Left lung (tissue), 10 donors: ENCODE results near the gene CST1. TPM values are rescaled to one million over a fixed set of nuclear protein-coding genes. Genes with fewer than 3 reads are reported as not detected.
"Not testable (repeated sequence)": the region's sequence is repeated elsewhere in the genome, so short reads cannot be mapped to it uniquely, and the experiment has no call there.

Source experiments
- ATAC-seq: fragments of 200-7000 bp; cut with Tn5 transposase; one replicate; pipeline ENCODE4 v1.9.1; 2020; ENCODE audit warnings: moderate library complexity
- DNase-seq, 4 donors: peaks; one replicate each; pipeline ENCODE4 v3.0.0-alpha.2; 2013 to 2020
- H3K27ac ChIP-seq, 2 donors: fragments of 200-600 bp; sonication (generic) in 1 of 2; one replicate each; pipeline versions ENCODE4 v1.5.0 to v1.8.0; 2020 to 2021
- H3K27me3 ChIP-seq, 2 donors: fragments of 200-600 bp; sonication (generic) in 1 of 2; one replicate each; pipeline versions ENCODE4 v1.5.0 to v1.8.0; 2020 to 2021
- H3K36me3 ChIP-seq, 2 donors: fragments of 200-600 bp; sonication (generic) in 1 of 2; one replicate each; pipeline versions ENCODE4 v1.5.0 to v1.8.0; 2020 to 2021
- H3K4me1 ChIP-seq, 2 donors: fragments of 200-600 bp; one replicate each; pipeline ENCODE4 v1.8.0; 2021
- H3K4me3 ChIP-seq, 2 donors: fragments of 200-600 bp; sonication (generic) in 1 of 2; one replicate each; pipeline versions ENCODE4 v1.5.0 to v1.8.0; 2020 to 2021; ENCODE audit warnings: mild to moderate bottlenecking in 1 of 2
- H3K9me3 ChIP-seq, 2 donors: fragments of 200-600 bp; sonication (generic) in 1 of 2; one replicate each; pipeline versions ENCODE4 v1.5.0 to v1.8.0; 2020 to 2021
- CTCF ChIP-seq, 2 donors: fragments of 200-600 bp; sonication (generic) in 1 of 2; IDR thresholded peaks; one replicate each; pipeline versions ENCODE4 v1.5.0 to v1.8.0; 2021; ENCODE audit warnings: antibody characterized with exemption in 2 of 2
- intact Hi-C, 2 donors: fragments of 100-400 bp; cut with DNase I; formaldehyde crosslinking; loops; one replicate each; pipeline versions ENCODE4 v1.11.2 to v1.14.2; 2022
- polyA plus RNA-seq, 6 donors: library from polyadenylated mRNA; unstranded; fragments of 120-200 nt; gene quantifications; one replicate each; pipeline ENCODE4 v1.2.1, GENCODE V29; 2013; ENCODE audit not compliant: insufficient read length in 6 of 6
- total RNA-seq, 2 donors: library from RNA; stranded (reverse); fragmentation: NEBNext Ultra II Directional; extraction: Animal tissue kit (Norgen Biotek cat#: 25700); gene quantifications; one replicate each; pipeline ENCODE4 v1.2.1, GENCODE V29; 2021
- donor health status: DM: no; HTN: yes; CAD: no.
- donor health status: DM: no; HTN: no; CAD: no.

The CST1 gene
- total and polyA plus RNA-seq, 8 donors = not detected

GRCh38 chr20:23746321-23746720, 4.4 kb downstream of the CST1 start:
- Histone ChIP-seq H3K36me3 (no peaks in the 10 kb centered on the region), H3K27ac (no peak overlapping the region), H3K9me3 (no peaks in the 10 kb centered on the region), H3K4me3 (no peak overlapping the region), H3K4me1 (no peaks in the 10 kb centered on the region), H3K27me3 (no peaks in the 10 kb centered on the region)
- TF ChIP-seq CTCF (IDR thresholded peaks at IDR 0.05) = no peak
- no peak for DNase-seq
- intact Hi-C loops = no loop called here
- no peak for ATAC-seq

- DNase-seq (no peak), ATAC-seq (no peak)
- Histone ChIP-seq H3K27me3 (no peaks in the 10 kb centered on the region), H3K4me1 (no peaks in the 10 kb centered on the region), H3K36me3 (no peaks in the 10 kb centered on the region), H3K27ac (no peak overlapping the region), H3K9me3 (no peaks in the 10 kb centered on the region), H3K4me3 (no peak overlapping the region)
- intact Hi-C loops = no loop called here
- no peak for TF ChIP-seq CTCF (IDR thresholded peaks at IDR 0.05)
Observed at GRCh38 chr20:23745247-23745646, 5.5 kb downstream of the CST1 start.

GRCh38 chr20:23744817-23745216, 5.9 kb downstream of the CST1 start:
- Histone ChIP-seq H3K27me3 (no peaks in the 10 kb centered on the region), H3K9me3 (no peaks in the 10 kb centered on the region), H3K27ac (no peak overlapping the region), H3K4me1 (no peaks in the 10 kb centered on the region), H3K4me3 (no peak overlapping the region), H3K36me3 (no peaks in the 10 kb centered on the region)
- no peak for TF ChIP-seq CTCF (IDR thresholded peaks at IDR 0.05)
- DNase-seq (no peak), ATAC-seq (no peak)
- intact Hi-C loops = no loop called here

- H3K4me3 ChIP-seq, ATAC-seq, DNase-seq, H3K27ac ChIP-seq, H3K27me3 ChIP-seq, H3K36me3 ChIP-seq, H3K4me1 ChIP-seq, intact Hi-C loops, H3K9me3 ChIP-seq: not testable (repeated sequence)
Observed at GRCh38 chr20:23735391-23735790, 15.3 kb downstream of the CST1 start.

GRCh38 chr20:23734949-23735348, 15.8 kb downstream of the CST1 start:
- H3K27me3 ChIP-seq, H3K27ac ChIP-seq, H3K4me1 ChIP-seq, H3K4me3 ChIP-seq, H3K36me3 ChIP-seq, intact Hi-C loops, DNase-seq, H3K9me3 ChIP-seq: not testable (repeated sequence)
- peak; percentile 62 for ATAC-seq

GRCh38 chr20:23734440-23734839, 16.3 kb downstream of the CST1 start:
- DNase-seq, H3K4me1 ChIP-seq, H3K27ac ChIP-seq, intact Hi-C loops, H3K36me3 ChIP-seq, H3K4me3 ChIP-seq, H3K27me3 ChIP-seq, H3K9me3 ChIP-seq, ATAC-seq: not testable (repeated sequence)

GRCh38 chr20:23727016-23727415, 23.7 kb downstream of the CST1 start:
- ATAC-seq (no peak), DNase-seq (no peak)
- H3K4me1 ChIP-seq = no peaks in the 10 kb centered on the region
- no peaks in the 10 kb centered on the region for H3K27me3 ChIP-seq
- H3K27ac ChIP-seq = no peak overlapping the region
- no peak for TF ChIP-seq CTCF (IDR thresholded peaks at IDR 0.05)
- H3K9me3 ChIP-seq = no peaks in the 10 kb centered on the region
- H3K4me3 ChIP-seq = no peak overlapping the region
- H3K36me3 ChIP-seq = no peaks in the 10 kb centered on the region
- intact Hi-C loops = no loop called here
